SK-MEL-5 (cell line): ENCODE results near the gene TXLNB. TPM values are rescaled to one million over a fixed set of nuclear protein-coding genes. Genes with fewer than 3 reads are reported as not detected.

Source experiments
- DNase-seq: peaks from one replicate; pipeline ENCODE4 v3.0.0-alpha.2; 2016; ENCODE audit warnings: low read depth, low spot score
- in situ Hi-C: cut with HindIII; loops from 2 replicates; pipeline ENCODE4 v1.10.0; 2016; ENCODE audit warnings: low sequenced_read_pairs, high pct_unique_total_duplicates, low pct_unique_long_range_greater_than_20kb
- polyA plus RNA-seq, 2 experiments: library from polyadenylated mRNA; depleted of rRNA; stranded (reverse); fragments of >200 nt; gene quantifications; 2 replicates each; pipeline ENCODE4 v1.2.3, GENCODE V29; 2015
- total RNA-seq: library from RNA; depleted of rRNA; stranded (reverse); fragments of >200 nt; shearing (Covaris generic); gene quantifications from 2 replicates; pipeline ENCODE4 v1.2.3, GENCODE V29; 2014; rRNA removed

Gene TXLNB
- 0.83 and 1.2 TPM in 2 replicates for total RNA-seq
- polyA plus RNA-seq (2015; cell fraction: cytosol; rRNA removed), result 0.37 and 0.80 TPM in 2 replicates
- 0.15 and 1.1 TPM in 2 replicates for polyA plus RNA-seq (2015; cell fraction: nucleus; rRNA removed)

DNA sequence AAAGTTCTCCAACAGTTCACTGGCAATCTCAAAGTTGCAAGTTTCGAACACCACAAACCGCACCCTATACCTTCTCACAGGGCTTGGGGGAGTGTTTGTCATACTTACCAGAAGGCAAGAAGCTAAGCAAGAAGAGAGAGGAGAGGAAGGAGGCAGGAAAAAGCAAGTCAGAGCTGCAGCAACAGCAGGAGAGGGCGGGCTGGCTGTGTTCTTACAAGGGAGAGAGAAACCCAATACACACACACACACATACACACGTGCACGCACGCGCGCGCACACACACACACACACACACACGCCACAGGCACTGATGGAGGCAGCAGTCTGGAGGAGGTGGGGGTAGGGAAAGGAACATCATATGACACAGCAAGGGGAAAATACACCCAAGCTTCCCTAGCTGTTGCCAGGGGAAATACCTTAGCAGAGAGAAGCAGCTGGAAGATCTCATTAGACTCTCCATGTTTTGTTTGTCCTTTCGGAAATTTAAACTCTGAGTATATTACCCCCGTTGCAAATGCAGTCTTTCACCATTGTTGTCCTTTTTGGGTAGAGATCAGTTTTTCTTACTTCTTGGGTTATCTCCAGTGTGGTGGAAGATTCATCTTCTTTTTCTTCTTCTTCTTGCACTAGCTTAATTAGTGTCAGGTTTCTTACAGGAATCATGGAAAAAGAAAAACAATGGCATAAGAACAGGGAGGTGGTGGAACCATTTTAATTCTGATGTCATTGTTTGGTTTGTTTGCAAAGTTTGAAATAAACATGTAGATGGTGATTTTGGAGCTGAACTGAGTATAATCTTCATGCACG is at the start of gene TXLNB:
TXLNB (minus strand) TSS at position 186 of the 807 bp plus-strand sequence. CDS start 3,099 bp downstream, outside the sequence.
- in situ Hi-C loops, result no loop called here
- DNase-seq, result peak; percentile 73

DNA sequence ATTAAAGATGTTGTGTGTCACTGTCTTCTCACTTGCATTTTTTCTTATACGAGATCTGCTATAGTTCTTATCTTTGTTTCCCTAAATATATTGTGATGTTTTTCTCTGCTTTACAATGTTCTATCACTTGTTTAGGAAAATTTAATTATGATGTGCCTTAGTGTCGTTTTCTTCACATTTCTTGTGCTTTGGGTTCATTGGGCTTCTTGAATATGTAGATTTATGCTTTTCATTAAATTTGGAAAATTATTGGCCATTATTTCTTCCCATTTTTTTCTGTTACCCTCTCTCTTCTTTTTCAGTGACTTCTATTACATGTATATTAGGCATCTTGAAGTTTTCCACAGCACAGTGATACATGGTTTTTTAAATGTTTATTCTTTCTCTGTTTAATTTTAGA is 49.3 kb upstream of the TXLNB start:
- in situ Hi-C loops, result no loop called here
- no peak for DNase-seq

DNA sequence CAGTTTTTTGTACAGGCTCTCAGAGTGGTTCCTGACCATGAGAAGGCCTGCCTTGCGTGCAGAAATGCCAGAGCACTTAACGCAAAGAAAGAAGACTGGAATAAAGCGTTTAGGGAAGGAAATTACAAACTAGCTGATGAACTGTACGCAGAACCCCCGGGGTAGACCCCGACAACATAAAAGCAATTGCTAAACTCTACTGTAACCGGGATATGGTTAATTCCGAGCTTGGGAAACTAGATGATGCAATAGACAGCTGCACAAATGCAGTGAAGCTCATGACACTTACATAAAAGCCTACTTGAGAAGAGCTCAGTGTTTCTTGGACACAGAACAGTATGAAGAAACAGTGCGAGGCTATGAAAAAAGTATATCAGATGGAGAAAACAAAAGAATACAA is 47.0 kb upstream of the TXLNB start:
- no peak for DNase-seq
- in situ Hi-C loops, result no loop called here

- in situ Hi-C loops, result no loop called here
- DNase-seq, result no peak
Observed at GRCh38 chr6:139337830-139338229, 46.0 kb upstream of the TXLNB start.

DNA sequence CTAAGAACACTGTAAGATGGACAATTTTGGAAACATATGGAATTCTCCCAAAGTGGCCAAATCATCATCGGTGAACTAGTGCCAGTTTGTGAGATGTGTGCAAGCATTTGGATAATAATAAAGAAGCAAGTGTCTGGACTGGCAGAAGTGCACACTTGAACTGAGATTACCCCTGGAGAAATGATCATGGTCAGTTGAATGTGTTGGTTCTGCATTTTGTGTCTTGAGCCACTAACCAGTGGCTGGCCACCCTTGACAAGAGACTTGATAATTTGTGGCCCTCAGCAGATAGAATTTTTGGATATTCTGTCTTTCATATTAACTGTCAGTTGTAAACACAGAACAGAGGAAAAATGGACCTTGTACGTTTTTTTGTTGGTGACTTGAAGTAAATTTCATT is 45.2 kb upstream of the TXLNB start:
- in situ Hi-C loops, result no loop called here
- DNase-seq, result no peak

- in situ Hi-C loops, result no loop called here
- no peak for DNase-seq
Observed at GRCh38 chr6:139336488-139336887, 44.7 kb upstream of the TXLNB start.

DNA sequence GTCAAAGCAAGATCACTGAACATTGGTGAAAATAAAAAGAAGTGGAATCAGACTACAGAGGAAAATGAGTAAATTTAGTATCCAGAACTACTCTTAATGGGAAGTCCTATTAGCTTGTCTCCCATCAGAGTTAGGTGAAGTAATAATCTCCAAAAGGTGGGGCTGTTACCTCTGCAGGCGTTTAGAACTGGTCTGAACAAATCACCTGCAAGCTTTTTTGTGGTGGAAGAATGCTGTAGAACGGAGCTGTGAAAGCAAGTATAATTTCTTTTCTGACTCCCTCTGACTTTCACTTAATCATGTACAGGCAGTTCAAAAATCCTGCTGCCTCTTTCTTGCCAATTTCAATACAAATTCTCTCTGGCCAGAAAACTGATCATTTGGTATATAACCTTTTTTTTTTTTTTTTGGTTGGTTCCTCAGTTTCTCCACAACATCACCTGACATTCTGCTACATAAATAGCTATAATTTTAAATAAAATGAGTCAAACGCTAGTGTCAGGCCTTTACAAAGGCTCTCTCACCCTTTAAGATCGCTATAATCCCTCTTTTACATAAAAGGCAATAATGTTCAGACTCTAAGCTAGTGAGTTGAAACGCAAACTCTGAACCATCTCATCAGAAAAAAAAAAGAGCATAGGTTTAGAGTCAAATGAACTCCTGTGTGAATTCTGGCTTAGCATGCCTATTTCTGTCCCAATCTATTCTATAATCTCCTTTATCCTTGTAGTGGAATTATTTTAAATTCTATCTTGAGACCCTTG is 43.8 kb upstream of the TXLNB start:
- no peak for DNase-seq
- in situ Hi-C loops, result no loop called here

GRCh38 chr6:139334806-139335446 is 43.1 kb upstream of the TXLNB start:
- in situ Hi-C loops, result no loop called here

GRCh38 chr6:139330826-139331500 is 39.2 kb upstream of the TXLNB start:
- DNase-seq, result no peak
- in situ Hi-C loops, result no loop called here

More at GRCh38 chr6:139334806-139335446, 43.1 kb upstream of the TXLNB start:
- DNase-seq, result no peak

GRCh38 chr6:139330306-139330705 is 38.5 kb upstream of the TXLNB start:
- in situ Hi-C loops, result no loop called here
- peak; percentile 16 for DNase-seq

DNA sequence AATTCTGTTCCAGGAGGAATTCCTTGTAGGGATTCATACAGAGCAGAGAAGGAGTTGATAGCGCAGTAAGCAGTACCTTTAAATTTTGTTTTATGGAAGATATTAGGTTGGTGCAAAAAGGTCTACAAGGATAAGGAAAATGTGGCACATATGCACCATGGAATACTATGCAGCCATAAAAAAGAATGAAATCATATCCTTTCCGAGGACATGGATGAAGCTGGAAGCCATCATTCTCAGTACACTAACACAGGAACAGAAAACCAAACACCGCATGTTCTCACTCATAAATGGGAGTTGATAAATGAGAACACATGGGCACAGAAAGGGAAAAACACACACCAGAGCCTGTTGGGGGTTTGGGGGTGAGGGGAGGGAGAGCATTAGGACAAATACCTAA is 37.4 kb upstream of the TXLNB start:
- in situ Hi-C loops, result no loop called here
- no peak for DNase-seq

DNA sequence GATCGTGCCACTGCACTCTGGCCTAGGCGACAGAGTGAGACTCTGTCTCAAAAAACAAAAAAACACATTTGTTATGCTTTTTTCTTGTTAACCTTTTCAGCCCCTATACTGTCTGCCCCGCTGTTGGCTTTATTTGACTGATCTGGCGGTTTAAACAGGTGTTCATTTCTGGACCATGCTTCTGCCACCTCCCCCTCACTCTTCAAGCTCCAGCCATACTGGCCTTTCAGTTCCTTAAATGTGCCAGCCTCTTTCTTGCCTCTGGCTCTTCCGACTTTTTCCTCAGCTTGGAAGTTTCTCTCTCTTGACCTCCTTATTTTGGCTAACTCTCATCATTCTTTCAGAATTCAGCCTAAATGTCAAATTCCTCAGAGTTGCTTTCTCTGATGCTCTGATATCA is 35.2 kb upstream of the TXLNB start:
- DNase-seq, result no peak
- in situ Hi-C loops, result no loop called here

DNA sequence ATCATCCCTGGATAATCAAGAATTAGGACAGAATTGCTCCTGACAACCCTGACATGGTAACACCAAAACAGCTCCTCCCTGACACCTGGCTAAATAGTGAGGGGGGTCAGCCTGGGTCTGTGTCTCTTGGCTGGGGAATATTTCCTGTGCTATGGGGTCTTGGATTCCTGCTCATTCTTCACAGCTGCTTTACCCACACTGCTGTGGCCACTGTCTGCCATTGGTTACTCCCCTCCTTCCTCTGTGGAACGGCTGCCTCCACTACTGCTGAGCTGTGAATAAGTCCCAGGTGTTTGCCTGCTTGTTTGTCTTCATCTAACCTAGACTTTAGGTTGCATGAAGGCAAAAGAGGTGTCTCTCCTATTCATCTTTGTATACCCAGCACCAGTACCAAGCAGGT is 33.9 kb upstream of the TXLNB start:
- in situ Hi-C loops, result no loop called here
- DNase-seq, result no peak

DNA sequence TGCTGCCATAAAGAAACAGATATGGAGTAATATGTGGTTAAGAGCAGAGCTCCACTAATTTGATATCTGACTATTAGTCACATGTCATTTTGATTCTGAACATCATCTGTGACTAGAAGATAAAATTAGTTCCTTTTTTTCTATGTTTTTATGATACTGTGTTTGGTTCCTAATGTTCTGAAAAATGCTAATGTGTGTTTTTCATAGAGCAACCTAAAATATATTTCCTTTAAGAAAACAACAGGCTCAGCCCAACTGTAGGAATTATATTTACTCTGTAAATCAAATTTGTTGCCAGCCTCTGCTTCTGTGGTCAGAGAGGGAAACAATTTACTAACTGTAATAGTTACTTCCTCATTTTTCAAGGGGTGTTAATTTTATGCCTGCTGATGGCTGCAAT is 33.3 kb upstream of the TXLNB start:
- no peak for DNase-seq
- in situ Hi-C loops, result no loop called here

DNA sequence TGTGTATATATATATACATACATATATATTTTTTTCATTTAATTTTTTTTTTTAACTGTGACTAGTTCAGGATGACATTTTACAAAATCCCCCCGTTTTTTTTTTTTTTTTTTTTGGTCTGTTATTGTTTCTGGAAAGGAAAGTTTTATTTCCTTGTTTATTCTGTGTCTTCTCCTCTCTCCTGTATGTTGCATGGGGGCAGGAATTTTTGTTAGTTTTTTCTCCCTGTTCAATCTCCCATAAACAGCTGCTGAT is 32.4 kb upstream of the TXLNB start:
- in situ Hi-C loops, result no loop called here
- no peak for DNase-seq

DNA sequence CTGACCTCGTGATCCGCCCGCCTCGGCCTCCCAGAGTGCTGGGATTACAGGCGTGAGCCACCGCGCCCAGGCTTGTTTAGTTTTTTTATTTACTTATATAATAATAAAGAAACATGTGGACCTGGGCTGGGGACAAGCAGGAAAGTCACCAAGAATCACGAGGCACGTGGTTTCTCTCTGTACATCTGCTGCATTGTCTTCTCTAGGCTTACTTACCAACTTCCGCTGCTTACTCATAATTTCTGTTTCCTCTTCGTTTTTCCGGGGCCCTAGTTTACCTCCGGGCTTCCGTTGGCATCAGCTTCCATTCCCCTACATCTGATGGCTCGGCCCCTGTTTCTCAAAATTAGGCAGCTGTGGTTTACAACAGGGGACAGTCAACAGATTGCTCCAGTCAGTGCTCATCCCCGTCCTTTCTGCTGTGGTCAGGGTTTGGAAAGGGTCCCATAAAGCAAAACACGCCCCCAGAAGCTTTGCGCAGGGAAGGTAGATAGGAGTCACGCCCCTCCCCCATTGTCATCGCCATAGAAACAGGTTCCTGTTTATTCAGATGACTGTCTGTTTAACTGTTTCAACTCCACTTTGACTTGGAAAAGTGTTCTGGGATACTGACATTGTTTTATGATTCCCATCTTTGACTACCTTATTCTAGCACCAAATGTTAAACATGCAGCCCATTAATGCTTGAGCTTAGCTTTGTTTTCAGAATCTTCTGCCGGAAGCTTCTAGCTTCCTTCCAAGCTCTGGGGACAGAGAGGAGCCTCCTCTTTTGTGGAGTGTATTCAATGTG is 31.9 kb upstream of the TXLNB start:
- in situ Hi-C loops, result no loop called here
- DNase-seq, result no peak

DNA sequence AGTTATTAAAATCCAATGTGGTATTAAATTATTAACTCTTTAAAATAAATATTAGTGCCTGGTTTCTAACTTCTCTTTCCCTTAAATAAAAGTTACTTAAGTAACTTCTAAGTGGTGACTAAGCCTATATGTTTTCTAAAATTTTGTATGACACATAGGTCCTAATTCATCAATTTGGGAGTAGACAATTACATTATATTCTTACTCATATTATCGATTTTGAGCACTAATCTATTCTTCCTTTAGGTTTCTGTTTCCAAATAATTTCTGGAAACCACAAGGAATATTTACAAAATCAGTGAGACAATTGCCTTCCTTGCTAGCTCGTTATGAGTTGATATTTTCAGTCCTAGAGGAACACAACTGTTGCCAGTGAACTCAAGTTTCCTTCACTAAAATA is 28.3 kb upstream of the TXLNB start:
- in situ Hi-C loops, result no loop called here
- no peak for DNase-seq
